GM12873 (cell line): ENCODE measurements around the gene KRT74.

Experiments used
- TF ChIP-seq, protein P1 (sequence below): IDR thresholded peaks from 2 replicates; pipeline ENCODE4 v1.5.1; 2012; ENCODE audit warnings: low read depth, mild to moderate bottlenecking, moderate library complexity, low read length, control low read depth; ENCODE audit not compliant: insufficient read depth; ENCODE audit errors: missing control alignments

KRT74 gene

DNA sequence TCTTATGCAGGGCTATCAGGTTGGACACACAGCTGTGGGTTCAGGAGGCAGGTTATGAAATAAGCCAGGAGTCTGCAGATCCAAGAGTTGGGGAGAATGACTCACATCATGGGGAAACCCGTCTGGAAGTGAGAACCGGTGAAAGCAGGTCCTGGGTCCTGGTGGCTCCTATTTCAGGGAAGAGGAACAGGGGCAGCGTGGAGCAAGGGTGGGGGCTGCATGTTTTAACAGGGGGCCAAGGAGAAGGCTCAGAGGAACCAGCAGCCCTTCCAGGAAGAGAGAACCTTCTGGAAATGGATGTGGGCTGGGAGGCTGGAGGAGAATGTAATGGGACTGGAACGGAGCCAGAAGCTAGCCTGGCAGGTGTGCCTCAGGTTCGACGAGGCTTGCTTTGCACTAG, 7.8 kb upstream of the KRT74 start:
- TF ChIP-seq, protein P1, sequence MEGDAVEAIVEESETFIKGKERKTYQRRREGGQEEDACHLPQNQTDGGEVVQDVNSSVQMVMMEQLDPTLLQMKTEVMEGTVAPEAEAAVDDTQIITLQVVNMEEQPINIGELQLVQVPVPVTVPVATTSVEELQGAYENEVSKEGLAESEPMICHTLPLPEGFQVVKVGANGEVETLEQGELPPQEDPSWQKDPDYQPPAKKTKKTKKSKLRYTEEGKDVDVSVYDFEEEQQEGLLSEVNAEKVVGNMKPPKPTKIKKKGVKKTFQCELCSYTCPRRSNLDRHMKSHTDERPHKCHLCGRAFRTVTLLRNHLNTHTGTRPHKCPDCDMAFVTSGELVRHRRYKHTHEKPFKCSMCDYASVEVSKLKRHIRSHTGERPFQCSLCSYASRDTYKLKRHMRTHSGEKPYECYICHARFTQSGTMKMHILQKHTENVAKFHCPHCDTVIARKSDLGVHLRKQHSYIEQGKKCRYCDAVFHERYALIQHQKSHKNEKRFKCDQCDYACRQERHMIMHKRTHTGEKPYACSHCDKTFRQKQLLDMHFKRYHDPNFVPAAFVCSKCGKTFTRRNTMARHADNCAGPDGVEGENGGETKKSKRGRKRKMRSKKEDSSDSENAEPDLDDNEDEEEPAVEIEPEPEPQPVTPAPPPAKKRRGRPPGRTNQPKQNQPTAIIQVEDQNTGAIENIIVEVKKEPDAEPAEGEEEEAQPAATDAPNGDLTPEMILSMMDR = no peak

- TF ChIP-seq, protein P1 = no peak
These were observed 7.4 kb upstream of the KRT74 start for GRCh38 chr12:52581066-52581465.

- TF ChIP-seq, protein P1 = no peak
These were observed 6.9 kb upstream of the KRT74 start for GRCh38 chr12:52580496-52580895.

DNA sequence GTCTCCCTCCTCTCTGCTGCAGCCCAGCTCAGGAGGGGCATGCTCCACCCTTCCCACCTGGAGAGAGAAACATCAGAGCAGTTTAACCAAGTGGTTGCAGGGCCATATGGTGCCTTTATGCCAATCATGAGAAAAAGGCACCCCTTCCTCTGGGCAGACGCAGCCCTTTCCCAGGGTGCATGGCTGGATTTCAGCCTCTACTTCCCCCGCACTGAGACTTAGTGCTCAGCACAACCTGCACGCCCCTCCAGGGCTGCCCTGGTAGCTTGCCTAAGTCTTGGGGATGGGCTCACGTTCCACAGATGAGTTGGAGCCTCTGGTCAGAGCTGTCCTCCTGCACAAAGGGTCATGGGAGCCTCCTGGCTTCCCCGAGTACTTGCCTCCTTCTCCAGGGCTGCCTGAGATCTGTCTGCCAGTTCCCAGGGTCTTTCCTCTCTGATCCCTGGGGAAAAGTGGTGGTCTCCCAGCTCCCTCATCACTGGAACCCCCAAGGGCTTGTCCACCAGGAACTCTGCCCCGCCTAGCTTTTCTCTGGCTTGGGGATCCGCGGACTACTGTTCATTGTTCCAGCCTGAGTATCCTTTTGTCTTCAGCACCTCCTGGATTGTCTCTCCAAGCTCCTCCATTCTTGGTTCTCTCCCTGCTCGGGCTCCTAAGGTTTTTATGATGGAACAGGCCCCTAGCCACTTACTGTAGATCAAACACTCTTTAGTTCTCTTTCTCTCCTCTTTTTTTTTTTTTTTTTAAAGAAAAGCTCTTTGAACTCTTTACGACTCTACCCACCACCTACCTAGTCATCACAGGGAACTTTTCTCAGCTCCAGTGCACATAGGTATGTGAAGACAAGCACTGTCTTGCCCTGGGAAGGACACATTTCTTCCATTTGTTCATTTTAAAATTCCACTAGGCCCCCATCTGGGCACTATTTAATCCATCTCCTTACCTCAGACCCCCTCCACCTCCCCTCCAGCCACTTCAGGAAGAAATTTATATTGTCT, 6.1 kb upstream of the KRT74 start:
- TF ChIP-seq, protein P1 = no peak

DNA sequence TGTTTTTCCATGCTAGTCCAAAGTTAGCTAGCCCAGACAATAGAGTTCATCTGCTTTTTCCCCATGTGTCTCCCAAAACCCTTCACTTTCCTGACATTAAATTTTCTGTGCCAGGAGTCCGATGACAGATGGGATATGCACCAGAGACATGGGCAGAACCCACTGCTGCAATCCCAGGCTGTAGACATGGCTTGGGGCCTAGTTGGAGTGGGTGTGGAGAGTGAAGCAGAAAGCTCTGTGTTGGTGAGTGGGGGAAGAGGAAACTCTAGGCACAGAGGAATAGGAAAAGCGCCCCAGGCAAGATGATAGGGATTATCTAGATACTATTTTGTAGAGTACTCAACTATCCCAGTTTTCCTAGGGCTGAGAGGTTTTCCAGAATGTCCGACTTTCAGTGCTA, 4.8 kb upstream of the KRT74 start:
- TF ChIP-seq, protein P1 = no peak

- TF ChIP-seq, protein P1 = no peak
These were observed 3.7 kb upstream of the KRT74 start for GRCh38 chr12:52577316-52577715.

DNA sequence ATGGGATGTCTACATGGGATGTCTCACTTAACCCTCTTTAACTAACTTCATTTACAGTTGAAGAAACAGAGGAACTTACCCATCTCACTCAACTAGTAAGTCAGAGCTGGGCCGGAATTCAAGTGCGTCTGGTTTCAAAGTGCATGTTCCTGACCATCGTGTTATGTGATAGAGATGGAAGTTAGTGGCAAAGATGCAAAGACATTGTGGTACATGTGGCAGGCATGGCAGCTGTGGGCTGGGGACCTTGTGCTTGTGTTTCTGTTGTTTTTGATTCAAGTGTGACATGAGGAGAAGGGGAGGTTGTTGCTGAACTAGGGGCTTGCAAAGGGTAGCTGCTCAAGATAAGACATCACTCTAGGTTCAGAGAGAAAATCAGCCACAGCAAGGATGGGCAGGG, 2.3 kb upstream of the KRT74 start:
- TF ChIP-seq, protein P1 = no peak
